ENCODE data around the gene DNAH3. TPM values are rescaled to one million over a fixed set of nuclear protein-coding genes. Genes with fewer than 3 reads are reported as not detected.

The DNAH3 gene
- total and polyA plus RNA-seq, 2 experiments from 2014 or later: 0.70 to 1.3 TPM

DNA sequence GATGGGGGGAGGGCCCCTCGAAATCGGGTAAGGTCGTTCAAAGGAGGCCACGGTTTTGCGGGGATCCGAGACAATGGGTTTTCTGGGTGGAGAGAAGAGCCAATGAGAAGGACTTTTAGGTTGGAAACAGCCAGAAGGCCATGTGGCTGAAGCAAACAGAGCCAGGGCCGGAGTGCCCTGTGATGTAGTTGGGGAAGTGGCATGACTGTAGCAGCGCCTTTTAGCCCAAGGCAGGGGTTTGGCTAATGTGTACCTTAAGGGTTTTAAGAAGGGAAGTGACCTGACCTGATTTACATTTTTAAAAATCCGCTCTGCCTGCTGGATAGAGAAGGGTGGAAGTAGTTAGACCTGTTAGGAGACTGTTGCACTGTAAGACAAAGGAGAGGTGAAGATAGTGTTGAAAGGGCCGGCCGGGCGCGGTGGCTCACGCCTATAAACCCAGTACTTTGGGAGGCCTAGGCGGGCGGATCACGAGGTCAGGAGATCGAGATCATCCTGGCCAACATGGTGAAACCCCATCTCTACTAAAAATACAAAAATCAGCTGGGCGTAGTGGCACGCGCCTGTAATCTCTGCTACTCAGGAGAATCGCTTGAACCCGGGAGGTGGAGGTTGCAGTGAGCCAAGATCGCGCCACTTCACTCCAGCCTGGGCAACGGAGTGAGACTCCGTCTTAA, 249.1 kb downstream of the DNAH3 start:
- Histone ChIP-seq H3K4me3 (peak overlapping the region; percentile 88), H3K27me3 (ENCODE audit: insufficient read depth) (no peaks in the 10 kb centered on the region), H3K79me2 (replicated peaks; ENCODE audit: insufficient read depth) (peaks cover 65% of the 10 kb centered on the region), H4K20me1 (replicated peaks; ENCODE audit: insufficient read depth) (peaks cover 17% of the 10 kb centered on the region), H3F3A (replicated peaks; ENCODE audit: low read depth) (no peaks in the 10 kb centered on the region), H3K9me2 (ENCODE audit: insufficient read depth) (no peaks in the 10 kb centered on the region), H3K4me2 (peak overlapping the region; percentile 94), H3K4me1 (ENCODE audit: insufficient read depth) (peaks cover 43% of the 10 kb centered on the region), H3K36me3 (ENCODE audit: insufficient read depth) (peaks cover 3% of the 10 kb centered on the region), H3K27ac (ENCODE audit: low read depth) (peak overlapping the region; percentile 97), H2AFZ (peak overlapping the region; percentile 70)
- Mint-ChIP-seq H3K36me3 (ENCODE audit: low read depth) (peaks cover 18% of the 10 kb centered on the region), H3K4me1 (peaks cover 51% of the 10 kb centered on the region), H3K9me3 (peaks cover 2% of the 10 kb centered on the region; the same call in 1 of the 3 replicates), H3K27me3 (ENCODE audit: insufficient read depth, low read depth, poor library complexity) (peaks cover 6% of the 10 kb centered on the region), H3K27ac (peak overlapping the region; percentile 99), H3K4me3 (peak overlapping the region; percentile 89)
- peak; percentile 28 for ATAC-seq
- TF ChIP-seq, protein P1, sequence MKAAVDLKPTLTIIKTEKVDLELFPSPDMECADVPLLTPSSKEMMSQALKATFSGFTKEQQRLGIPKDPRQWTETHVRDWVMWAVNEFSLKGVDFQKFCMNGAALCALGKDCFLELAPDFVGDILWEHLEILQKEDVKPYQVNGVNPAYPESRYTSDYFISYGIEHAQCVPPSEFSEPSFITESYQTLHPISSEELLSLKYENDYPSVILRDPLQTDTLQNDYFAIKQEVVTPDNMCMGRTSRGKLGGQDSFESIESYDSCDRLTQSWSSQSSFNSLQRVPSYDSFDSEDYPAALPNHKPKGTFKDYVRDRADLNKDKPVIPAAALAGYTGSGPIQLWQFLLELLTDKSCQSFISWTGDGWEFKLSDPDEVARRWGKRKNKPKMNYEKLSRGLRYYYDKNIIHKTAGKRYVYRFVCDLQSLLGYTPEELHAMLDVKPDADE (IDR thresholded peaks at IDR 0.05): no peak
- no peak for TF ChIP-seq STAT1 (IDR thresholded peaks at IDR 0.05; ENCODE audit: unreplicated experiment)
- no peak for TF ChIP-seq ZNF114 (CRISPR knock-in tag; IDR thresholded peaks at IDR 0.05)
- TF ChIP-seq POLR2AphosphoS5 (IDR thresholded peaks at IDR 0.05; ENCODE audit: low read depth): no peak; the same call in 1 of the 2 replicates
- TF ChIP-seq, protein P2, sequence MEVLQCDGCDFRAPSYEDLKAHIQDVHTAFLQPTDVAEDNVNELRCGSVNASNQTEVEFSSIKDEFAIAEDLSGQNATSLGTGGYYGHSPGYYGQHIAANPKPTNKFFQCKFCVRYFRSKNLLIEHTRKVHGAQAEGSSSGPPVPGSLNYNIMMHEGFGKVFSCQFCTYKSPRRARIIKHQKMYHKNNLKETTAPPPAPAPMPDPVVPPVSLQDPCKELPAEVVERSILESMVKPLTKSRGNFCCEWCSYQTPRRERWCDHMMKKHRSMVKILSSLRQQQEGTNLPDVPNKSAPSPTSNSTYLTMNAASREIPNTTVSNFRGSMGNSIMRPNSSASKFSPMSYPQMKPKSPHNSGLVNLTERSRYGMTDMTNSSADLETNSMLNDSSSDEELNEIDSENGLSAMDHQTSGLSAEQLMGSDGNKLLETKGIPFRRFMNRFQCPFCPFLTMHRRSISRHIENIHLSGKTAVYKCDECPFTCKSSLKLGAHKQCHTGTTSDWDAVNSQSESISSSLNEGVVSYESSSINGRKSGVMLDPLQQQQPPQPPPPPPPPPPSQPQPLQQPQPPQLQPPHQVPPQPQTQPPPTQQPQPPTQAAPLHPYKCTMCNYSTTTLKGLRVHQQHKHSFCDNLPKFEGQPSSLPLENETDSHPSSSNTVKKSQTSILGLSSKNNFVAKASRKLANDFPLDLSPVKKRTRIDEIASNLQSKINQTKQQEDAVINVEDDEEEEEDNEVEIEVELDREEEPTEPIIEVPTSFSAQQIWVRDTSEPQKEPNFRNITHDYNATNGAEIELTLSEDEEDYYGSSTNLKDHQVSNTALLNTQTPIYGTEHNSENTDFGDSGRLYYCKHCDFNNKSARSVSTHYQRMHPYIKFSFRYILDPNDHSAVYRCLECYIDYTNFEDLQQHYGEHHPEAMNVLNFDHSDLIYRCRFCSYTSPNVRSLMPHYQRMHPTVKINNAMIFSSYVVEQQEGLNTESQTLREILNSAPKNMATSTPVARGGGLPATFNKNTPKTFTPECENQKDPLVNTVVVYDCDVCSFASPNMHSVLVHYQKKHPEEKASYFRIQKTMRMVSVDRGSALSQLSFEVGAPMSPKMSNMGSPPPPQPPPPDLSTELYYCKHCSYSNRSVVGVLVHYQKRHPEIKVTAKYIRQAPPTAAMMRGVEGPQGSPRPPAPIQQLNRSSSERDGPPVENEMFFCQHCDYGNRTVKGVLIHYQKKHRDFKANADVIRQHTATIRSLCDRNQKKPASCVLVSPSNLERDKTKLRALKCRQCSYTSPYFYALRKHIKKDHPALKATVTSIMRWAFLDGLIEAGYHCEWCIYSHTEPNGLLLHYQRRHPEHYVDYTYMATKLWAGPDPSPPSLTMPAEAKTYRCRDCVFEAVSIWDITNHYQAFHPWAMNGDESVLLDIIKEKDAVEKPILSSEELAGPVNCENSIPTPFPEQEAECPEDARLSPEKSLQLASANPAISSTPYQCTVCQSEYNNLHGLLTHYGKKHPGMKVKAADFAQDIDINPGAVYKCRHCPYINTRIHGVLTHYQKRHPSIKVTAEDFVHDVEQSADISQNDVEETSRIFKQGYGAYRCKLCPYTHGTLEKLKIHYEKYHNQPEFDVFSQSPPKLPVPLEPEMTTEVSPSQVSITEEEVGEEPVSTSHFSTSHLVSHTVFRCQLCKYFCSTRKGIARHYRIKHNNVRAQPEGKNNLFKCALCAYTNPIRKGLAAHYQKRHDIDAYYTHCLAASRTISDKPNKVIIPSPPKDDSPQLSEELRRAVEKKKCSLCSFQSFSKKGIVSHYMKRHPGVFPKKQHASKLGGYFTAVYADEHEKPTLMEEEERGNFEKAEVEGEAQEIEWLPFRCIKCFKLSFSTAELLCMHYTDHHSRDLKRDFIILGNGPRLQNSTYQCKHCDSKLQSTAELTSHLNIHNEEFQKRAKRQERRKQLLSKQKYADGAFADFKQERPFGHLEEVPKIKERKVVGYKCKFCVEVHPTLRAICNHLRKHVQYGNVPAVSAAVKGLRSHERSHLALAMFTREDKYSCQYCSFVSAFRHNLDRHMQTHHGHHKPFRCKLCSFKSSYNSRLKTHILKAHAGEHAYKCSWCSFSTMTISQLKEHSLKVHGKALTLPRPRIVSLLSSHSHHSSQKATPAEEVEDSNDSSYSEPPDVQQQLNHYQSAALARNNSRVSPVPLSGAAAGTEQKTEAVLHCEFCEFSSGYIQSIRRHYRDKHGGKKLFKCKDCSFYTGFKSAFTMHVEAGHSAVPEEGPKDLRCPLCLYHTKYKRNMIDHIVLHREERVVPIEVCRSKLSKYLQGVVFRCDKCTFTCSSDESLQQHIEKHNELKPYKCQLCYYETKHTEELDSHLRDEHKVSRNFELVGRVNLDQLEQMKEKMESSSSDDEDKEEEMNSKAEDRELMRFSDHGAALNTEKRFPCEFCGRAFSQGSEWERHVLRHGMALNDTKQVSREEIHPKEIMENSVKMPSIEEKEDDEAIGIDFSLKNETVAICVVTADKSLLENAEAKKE (CRISPR knock-in tag; IDR thresholded peaks at IDR 0.05): no peak
- no peak for TF ChIP-seq CREB1 (CRISPR knock-in tag; IDR thresholded peaks at IDR 0.05; ENCODE audit: low read depth)
- no peak for TF ChIP-seq JUNB (IDR thresholded peaks at IDR 0.05; ENCODE audit: unreplicated experiment)
- peak; percentile 56 for DNase-seq (ENCODE audit: low spot score)

All from GM23338 (cell line).